Neural cell (in vitro differentiated cells): Measurements from ENCODE around the gene KIAA1210. TPM values are rescaled to one million over a fixed set of nuclear protein-coding genes. Genes with fewer than 3 reads are reported as not detected.

Experiments
- H2AFZ ChIP-seq: fragments of 200-600, 300-800 bp; sonication (generic), shearing (Covaris generic); 2 replicates; pipeline ENCODE4 v1.6.0; 2014; ENCODE audit warnings: low read depth, mild to moderate bottlenecking, antibody characterized with exemption, low read length, moderate library complexity
- H3F3A ChIP-seq: fragments of 200-600 bp; shearing (Covaris generic); 2 replicates; pipeline ENCODE4 v1.6.1; 2016; ENCODE audit warnings: mild to moderate bottlenecking, moderate library complexity, mixed read lengths, antibody characterized with exemption, low read length; ENCODE audit not compliant: insufficient read depth, poor library complexity, severe bottlenecking
- H3K27ac ChIP-seq: fragments of 200-600, 300-800 bp; sonication (generic), shearing (Covaris generic); 2 replicates; pipeline ENCODE4 v1.5.1; 2014; ENCODE audit warnings: mild to moderate bottlenecking, low read length, moderate library complexity
- H3K27me3 ChIP-seq: fragments of 300-800, 200-600 bp; sonication (generic), shearing (Covaris generic); 2 replicates; pipeline ENCODE4 v1.6.0; 2014; ENCODE audit warnings: mild to moderate bottlenecking, low read depth, low read length, moderate library complexity; ENCODE audit not compliant: insufficient read depth
- H3K36me3 ChIP-seq: fragments of 300-800, 200-600 bp; sonication (generic), shearing (Covaris generic); 2 replicates; pipeline ENCODE4 v1.5.1; 2014; ENCODE audit warnings: mild to moderate bottlenecking, antibody characterized with exemption, low read length, moderate library complexity; ENCODE audit not compliant: insufficient read depth
- H3K4me2 ChIP-seq: fragments of 300-800, 200-600 bp; sonication (generic), shearing (Covaris generic); 2 replicates; pipeline ENCODE4 v1.6.0; 2014; ENCODE audit warnings: mild to moderate bottlenecking, low read length
- H3K4me3 ChIP-seq: fragments of 300-800, 200-600 bp; sonication (generic), shearing (Covaris generic); 2 replicates; pipeline ENCODE4 v1.5.1; 2014; ENCODE audit warnings: mild to moderate bottlenecking, low read length, moderate library complexity
- H3K79me2 ChIP-seq: fragments of 200-600 bp; shearing (Covaris generic); replicated peaks from 2 replicates; pipeline ENCODE4 v1.6.0; 2014; ENCODE audit warnings: mild to moderate bottlenecking, low read length, moderate library complexity; ENCODE audit not compliant: insufficient read depth
- H3K9ac ChIP-seq: fragments of 300-800, 200-600 bp; sonication (generic), shearing (Covaris generic); 2 replicates; pipeline ENCODE4 v1.6.1; 2016; ENCODE audit warnings: mild to moderate bottlenecking, low read length, mixed read lengths
- H3K9me2 ChIP-seq: fragments of 200-600 bp; shearing (Covaris generic); 2 replicates; pipeline ENCODE4 v1.6.1; 2016; ENCODE audit warnings: mild to moderate bottlenecking, low read length, mixed read lengths; ENCODE audit not compliant: insufficient read depth
- H3K9me3 ChIP-seq: fragments of 200-600, 300-800 bp; sonication (generic), shearing (Covaris generic); 2 replicates; pipeline ENCODE4 v1.6.1; 2016; ENCODE audit warnings: mild to moderate bottlenecking, mixed run types, low read length, moderate library complexity, mixed read lengths
- H4K20me1 ChIP-seq: fragments of 200-600 bp; shearing (Covaris generic); 2 replicates; pipeline ENCODE4 v1.6.1; 2016; ENCODE audit warnings: mild to moderate bottlenecking, mixed run types; ENCODE audit not compliant: insufficient read depth
- CTCF ChIP-seq: fragments of 450-650 bp; IDR thresholded peaks from 2 replicates; pipeline ENCODE4 v1.5.1; 2014; ENCODE audit warnings: antibody characterized with exemption, mild to moderate bottlenecking, moderate library complexity; ENCODE audit not compliant: poor library complexity, severe bottlenecking
- EP300 ChIP-seq: fragments of 450-650 bp; conservative IDR thresholded peaks from 2 replicates; pipeline ENCODE4 v1.6.1; 2014; ENCODE audit warnings: antibody characterized with exemption, mild to moderate bottlenecking, moderate library complexity; ENCODE audit not compliant: poor library complexity, severe bottlenecking
- EZH2 ChIP-seq: fragments of 200-600, 300-800 bp; shearing (Covaris generic), sonication (generic); IDR thresholded peaks from 2 replicates; pipeline ENCODE4 v1.6.1; 2014; ENCODE audit warnings: antibody characterized with exemption, low read length, borderline replicate concordance, mild to moderate bottlenecking; ENCODE audit not compliant: insufficient read depth, poor library complexity, severe bottlenecking
- MXI1 ChIP-seq: fragments of 450-650 bp; conservative IDR thresholded peaks from 2 replicates; pipeline ENCODE4 v1.6.1; 2014; ENCODE audit warnings: antibody characterized with exemption, mild to moderate bottlenecking; ENCODE audit not compliant: poor library complexity, severe bottlenecking
- POLR2AphosphoS5 ChIP-seq: IDR thresholded peaks from 2 replicates; pipeline ENCODE4 v1.6.1; 2012
- RAD21 ChIP-seq: fragments of 450-650 bp; conservative IDR thresholded peaks from 2 replicates; pipeline ENCODE4 v1.6.1; 2014; ENCODE audit warnings: antibody characterized with exemption, mild to moderate bottlenecking, moderate library complexity
- REST ChIP-seq: IDR thresholded peaks from 2 replicates; pipeline ENCODE4 v1.6.1; 2012; ENCODE audit warnings: borderline replicate concordance
- SMC3 ChIP-seq: fragments of 450-650 bp; conservative IDR thresholded peaks from 2 replicates; pipeline ENCODE4 v1.6.1; 2014; ENCODE audit warnings: antibody characterized with exemption, mild to moderate bottlenecking, moderate library complexity; ENCODE audit not compliant: poor library complexity
- TAF1 ChIP-seq: IDR thresholded peaks from 2 replicates; pipeline ENCODE4 v1.6.1; 2012; ENCODE audit warnings: low read depth
- polyA plus RNA-seq: library from polyadenylated mRNA; depleted of rRNA; stranded (reverse); fragments of >200 nt; gene quantifications from 2 replicates; pipeline ENCODE4 v1.2.3, GENCODE V29; 2014

The KIAA1210 gene
- polyA plus RNA-seq, 1 donor from 2014 or later, result not detected

- H3K9ac ChIP-seq, result no peak overlapping the region
- no peaks in the 10 kb centered on the region for H3K9me3 ChIP-seq
- TF ChIP-seq POLR2AphosphoS5, result no peak
- TF ChIP-seq RAD21, result no peak
- no peak for TF ChIP-seq TAF1
- no peak for TF ChIP-seq SMC3
- no peak for TF ChIP-seq REST
- no peak overlapping the region for H2AFZ ChIP-seq
- H3K27me3 ChIP-seq, result no peaks in the 10 kb centered on the region
- no peak overlapping the region for H3K4me3 ChIP-seq
- no peaks in the 10 kb centered on the region for H3K36me3 ChIP-seq
- H3K4me2 ChIP-seq, result no peak overlapping the region
- H3F3A ChIP-seq, result no peaks in the 10 kb centered on the region
- H4K20me1 ChIP-seq, result no peaks in the 10 kb centered on the region
- H3K27ac ChIP-seq, result no peak overlapping the region
- H3K79me2 ChIP-seq, result no peaks in the 10 kb centered on the region
- no peaks in the 10 kb centered on the region for H3K9me2 ChIP-seq
These were observed 84.6 kb downstream of the KIAA1210 start for GRCh38 chrX:119042996-119043395.

GRCh38 chrX:119042040-119042439 lies 85.6 kb downstream of the KIAA1210 start:
- Histone ChIP-seq H3F3A (no peaks in the 10 kb centered on the region), H3K9me3 (no peaks in the 10 kb centered on the region), H3K4me2 (no peak overlapping the region), H2AFZ (no peak overlapping the region), H3K9me2 (no peaks in the 10 kb centered on the region), H3K79me2 (no peaks in the 10 kb centered on the region), H3K9ac (no peak overlapping the region), H4K20me1 (no peaks in the 10 kb centered on the region), H3K36me3 (no peaks in the 10 kb centered on the region), H3K27me3 (no peaks in the 10 kb centered on the region), H3K27ac (no peak overlapping the region), H3K4me3 (no peak overlapping the region)
- TF ChIP-seq EZH2, result no peak
- no peak for TF ChIP-seq TAF1
- TF ChIP-seq MXI1, result no peak
- no peak for TF ChIP-seq RAD21
- no peak for TF ChIP-seq CTCF
- TF ChIP-seq EP300, result no peak
- TF ChIP-seq SMC3, result no peak
- TF ChIP-seq POLR2AphosphoS5, result no peak

- Histone ChIP-seq H3K79me2 (no peaks in the 10 kb centered on the region), H3K27me3 (no peaks in the 10 kb centered on the region), H3K4me2 (no peak overlapping the region), H4K20me1 (no peaks in the 10 kb centered on the region), H3K4me3 (no peak overlapping the region), H2AFZ (no peak overlapping the region), H3K36me3 (no peaks in the 10 kb centered on the region), H3K9me2 (no peaks in the 10 kb centered on the region), H3K27ac (no peak overlapping the region), H3F3A (no peaks in the 10 kb centered on the region), H3K9ac (no peak overlapping the region), H3K9me3 (no peaks in the 10 kb centered on the region)
- TF ChIP-seq MXI1 (no peak), SMC3 (no peak), EZH2 (no peak), RAD21 (no peak), EP300 (no peak), POLR2AphosphoS5 (no peak), REST (no peak), CTCF (no peak), TAF1 (no peak)
These were observed 86.4 kb downstream of the KIAA1210 start for GRCh38 chrX:119041175-119041574.
